NCI-H446 (cell line): ENCODE data around the gene CCNI2.
A peak's percentile ranks its signal among the peaks of the same experiment; 100 is the strongest.

Source experiments
- DNase-seq, 2 experiments: peaks; one replicate each; lab custom pipeline; 2025; lab: John Stamatoyannopoulos, UW

CCNI2 gene

DNA sequence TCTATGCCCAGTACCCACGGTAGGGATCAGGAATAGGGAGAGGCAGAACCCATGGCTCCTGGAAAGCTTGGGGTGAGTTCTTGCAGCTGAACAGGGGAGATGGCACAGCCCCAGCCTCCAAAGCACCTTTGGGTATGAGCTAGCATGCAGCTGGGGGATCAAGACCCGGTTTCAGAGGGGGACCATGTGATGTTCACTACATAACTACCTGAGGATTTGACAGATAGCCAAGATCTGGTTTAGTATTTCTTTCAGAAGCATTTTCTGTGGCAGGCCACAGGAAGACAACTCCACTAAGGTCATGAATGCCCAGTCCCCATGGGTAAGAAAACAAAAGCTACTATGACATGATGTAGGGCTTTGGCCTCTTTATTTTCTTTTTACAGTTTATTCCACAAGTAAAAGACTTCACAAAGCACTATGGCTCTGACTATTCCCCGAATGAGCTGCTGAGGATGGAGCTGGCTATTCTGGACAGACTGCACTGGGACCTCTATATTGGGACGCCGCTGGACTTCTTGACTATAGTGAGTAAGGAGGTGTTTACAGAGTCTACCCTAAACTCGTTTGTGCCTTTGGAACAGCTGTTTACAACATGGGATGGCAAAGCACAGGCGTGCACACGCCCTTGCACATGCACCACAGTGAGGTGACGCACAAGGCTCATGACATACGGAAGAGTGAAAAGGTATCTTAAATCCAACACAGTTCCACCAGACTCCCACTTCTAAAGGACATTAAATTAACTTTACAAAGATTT, 3.4 kb downstream of the CCNI2 start:
- no peak for DNase-seq

DNA sequence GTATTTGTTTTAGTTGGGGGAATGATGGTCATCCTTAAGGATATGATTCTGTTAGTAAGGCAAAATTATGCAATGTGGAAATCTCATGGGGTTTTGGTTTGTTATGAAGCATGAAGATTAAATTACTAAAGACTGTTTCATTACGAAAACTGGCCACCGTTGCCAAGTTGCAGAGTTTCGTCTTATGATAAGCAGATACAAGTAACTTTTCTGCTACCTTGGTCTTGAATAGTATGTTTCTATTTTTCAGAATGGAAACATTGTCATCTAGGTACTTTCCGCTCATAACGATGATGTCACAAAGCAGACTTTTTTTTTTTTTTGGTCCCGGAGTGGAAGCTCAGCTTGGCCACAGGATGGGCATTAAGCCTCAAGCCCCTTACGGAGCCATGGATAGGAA, 4.2 kb downstream of the CCNI2 start:
- no peak for DNase-seq

DNA sequence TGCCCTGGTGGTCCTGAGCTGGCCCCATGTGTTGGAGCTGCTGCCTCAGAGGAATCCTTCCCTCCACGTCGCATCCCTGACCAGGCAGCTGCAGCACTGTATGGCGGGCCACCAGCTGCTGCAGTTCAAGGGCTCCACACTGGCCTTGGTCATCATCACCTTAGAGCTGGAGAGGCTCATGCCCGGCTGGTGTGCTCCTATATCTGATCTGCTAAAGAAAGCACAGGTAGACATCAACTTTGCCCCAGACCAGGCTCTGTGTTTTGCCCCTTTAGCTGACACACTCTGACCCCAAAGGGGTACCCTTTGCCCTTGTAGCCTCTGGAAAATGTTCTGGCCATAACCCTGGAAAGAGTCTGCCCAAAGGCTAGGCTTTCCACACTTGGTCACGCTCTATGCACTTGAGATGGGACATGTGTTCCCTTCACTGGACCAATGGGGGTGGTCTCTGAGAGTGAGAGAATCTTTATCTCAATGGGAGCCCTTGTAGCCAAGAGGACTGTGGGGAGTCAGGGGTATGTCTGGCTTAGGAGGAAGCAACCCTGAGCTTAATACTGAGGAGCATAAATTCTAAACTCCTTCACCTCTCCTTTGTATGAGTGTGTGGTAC, 4.8 kb downstream of the CCNI2 start:
- no peak for DNase-seq

DNA sequence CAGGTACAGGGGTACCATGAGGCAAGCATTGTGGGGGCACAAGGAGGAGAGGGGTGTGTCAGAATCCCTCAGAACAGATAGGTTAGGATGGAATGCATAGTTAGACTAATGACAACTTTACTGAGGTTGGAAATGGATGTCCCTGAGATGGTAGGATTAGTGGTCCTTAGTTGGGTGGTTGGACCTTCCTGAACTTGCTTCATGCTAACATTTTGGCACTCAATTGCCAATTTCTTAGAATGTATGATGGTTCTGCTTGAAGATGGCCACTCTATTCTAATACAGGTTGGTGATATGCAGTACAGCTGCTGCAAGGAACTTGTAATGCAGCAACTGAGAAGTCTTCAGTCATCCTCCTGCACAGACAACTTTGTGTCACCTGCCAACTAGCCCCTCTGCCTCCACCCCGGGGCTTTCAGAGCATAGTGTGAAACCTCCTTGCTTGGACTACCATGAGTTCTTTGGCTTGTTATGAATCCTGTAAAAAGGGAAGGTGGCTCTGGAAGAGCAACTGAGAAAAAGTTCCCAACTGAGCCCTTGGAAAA, 5.4 kb downstream of the CCNI2 start:
- no peak for DNase-seq

DNA sequence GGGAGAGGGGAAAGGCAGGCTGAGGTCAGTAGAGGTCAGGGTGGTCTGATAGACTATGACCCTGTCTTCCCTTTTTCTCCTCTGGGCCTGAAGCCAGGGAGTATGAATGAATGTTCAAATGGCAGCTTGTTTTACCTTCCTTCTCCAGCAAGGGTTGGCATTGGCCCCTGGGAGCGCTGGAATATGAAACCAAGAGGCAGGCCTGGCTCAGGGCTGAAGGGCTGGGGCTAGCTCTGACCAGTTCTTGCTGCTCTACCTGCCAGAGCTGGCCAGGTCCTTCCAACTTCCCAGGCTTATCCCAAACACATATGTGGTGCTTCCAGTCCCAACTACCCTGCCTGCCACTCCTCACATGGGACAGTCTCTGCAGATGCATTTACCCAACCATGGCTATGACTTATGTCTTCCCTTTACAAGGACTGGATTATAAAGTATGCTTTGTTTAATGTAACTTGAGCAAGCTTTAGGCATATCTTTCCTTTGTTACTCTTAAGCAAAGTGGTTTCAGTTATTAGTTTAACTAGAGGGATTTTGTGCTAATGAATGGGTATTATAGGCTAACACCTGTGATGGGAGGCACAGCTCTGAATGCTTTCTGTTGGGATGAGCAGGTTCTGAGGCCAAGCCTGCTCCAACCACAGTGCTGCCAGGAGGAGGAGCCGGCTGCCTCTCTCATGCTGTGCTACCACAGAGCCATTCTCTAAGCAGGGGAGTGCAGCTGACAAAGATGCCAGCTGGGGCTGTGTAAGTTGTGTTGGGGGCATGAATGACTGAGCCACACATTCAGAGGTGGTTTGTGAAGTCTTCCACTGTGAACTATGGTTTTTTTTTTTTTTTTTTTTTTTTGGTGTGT, 6.1 kb downstream of the CCNI2 start:
- peak in 1 of 2 experiments; percentile 34 for DNase-seq

DNA sequence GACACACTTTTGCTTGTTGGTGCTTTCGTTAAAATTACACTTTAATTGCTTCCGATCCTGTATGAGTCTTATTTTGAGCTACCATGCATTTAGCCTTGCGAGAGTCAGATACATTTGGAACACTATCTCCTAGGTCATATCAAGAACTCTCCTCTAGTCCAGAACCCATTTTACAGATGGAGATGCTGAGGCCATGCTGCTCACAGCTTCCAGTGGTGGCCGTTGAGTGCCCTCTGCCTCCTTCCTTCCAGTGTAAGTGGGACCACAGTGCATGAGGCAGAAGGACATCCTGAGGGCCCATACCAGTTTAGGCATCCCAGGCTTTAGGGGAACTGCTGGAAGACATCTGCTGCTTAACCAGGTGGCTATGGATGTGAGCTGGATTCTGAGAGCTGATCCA, 6.9 kb downstream of the CCNI2 start:
- DNase-seq: no peak

DNA sequence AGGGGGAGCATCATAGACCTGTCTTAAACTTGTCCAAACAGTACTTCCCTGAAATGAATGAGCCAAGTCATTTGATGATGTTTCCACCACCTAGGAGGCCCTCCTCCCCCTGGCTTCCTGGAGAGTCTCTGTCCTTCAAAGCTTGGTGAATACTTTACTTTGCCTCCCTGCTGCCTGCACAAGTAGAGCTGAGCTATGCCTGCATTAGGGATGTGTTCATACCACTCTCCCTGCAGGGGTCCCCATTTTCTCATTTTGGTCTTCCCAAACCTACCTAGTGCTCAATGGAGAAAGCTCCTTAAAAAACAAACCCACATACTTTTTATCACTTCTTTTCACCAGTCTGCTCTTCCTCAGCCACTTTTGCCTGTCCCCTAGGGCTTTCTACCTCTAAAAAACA, 7.7 kb downstream of the CCNI2 start:
- no peak for DNase-seq

DNA sequence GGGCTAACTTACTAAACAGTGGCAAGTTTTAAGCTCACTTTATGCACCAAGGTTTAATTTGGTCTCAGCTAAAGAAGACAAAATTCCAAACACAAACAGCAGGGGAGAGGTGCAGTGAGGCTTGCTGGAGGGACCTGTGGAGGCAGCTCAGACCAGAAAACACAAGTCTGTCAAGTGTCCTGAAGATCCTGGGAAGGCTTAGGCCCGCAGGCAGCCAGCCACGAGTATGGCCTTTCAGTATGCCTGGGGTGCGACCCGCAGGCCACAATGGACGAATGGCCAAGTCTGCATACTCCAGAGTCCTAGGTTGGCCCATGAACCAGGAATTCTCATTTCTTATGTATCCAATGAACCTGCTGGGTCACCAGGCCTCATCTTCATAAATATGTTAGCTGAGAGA, 9.3 kb downstream of the CCNI2 start:
- no peak for DNase-seq

DNA sequence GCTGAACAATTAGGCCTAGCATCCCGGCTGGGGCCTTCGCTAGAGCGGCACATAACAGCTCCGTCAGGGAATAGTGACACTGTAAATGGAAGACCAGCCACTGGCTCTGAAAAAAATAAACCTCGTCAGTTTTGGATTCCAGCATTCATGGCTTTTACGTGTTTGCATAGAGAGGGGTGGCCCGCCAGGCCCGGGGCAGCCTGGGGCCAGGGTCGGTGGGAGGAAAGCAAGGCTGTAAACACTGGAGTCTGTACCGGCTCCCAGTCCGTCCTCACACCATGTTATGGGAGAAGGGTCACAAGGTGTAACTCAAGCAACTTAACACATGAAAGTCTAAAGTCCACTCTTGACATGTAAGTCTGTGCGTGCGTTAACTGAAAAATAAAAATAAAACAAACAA, 11.2 kb downstream of the CCNI2 start:
- no peak for DNase-seq

DNA sequence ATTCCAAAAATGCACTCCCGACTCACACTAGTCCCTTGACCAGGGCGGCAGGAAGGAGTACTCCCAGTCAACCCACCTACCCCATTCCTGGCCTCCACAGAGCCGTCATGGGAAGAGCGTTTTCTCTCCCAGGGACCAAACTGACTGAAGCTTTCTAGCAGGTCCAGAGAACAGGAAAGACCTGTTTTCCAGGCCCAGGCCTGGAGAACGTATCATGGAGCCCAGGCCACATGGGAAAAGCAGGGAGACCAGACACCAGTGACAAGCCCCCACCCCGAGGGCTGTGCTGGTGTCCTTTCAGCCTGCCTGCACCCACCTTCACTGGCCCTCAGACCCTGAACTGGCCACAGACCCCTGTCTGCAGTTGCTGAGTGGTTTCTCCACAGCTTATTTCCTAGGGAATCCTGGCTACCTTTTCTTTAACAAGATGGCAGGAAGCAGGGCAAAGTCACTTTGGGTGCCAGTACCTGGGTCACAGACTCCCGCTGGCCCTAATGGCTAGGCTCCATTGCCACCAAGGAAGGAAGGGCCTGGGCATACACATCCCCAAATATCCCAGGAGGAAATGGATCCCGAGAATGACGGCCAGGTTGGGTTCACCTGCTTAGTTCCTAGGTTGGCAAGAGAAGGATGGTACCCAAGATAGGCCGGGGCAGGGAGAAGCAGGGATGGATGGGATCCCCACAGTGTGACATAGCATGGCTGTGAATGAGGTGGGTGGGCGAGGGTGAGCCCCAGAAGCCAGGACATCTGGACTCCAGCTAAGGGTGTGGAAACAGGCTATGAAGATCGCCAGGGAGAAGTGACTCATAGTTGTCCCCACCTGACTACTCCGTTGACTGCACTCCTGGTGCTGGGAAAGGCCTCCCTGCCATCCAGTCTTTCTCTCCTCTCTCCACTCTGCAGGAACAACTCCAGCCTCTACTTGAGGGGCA, 12.2 kb downstream of the CCNI2 start:
- no peak for DNase-seq

DNA sequence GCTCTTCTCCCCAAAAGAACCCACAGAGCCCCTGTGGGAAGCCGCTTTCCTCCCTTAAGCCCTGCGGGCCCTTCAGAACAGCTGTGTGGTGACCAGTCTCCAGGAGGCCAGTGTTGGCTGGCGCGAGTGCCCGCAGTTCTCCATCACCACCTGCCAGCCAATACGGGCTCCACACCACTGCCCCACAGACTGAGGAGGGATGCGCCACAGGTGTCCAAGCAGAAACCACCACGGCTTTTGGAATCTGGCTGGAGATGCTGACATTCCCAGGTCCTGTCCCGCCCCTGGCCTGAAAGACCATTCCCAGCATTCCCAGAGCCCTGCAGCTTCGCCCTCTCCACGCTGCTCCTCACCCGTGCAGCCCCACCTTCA, 12.8 kb downstream of the CCNI2 start:
- no peak for DNase-seq

DNA sequence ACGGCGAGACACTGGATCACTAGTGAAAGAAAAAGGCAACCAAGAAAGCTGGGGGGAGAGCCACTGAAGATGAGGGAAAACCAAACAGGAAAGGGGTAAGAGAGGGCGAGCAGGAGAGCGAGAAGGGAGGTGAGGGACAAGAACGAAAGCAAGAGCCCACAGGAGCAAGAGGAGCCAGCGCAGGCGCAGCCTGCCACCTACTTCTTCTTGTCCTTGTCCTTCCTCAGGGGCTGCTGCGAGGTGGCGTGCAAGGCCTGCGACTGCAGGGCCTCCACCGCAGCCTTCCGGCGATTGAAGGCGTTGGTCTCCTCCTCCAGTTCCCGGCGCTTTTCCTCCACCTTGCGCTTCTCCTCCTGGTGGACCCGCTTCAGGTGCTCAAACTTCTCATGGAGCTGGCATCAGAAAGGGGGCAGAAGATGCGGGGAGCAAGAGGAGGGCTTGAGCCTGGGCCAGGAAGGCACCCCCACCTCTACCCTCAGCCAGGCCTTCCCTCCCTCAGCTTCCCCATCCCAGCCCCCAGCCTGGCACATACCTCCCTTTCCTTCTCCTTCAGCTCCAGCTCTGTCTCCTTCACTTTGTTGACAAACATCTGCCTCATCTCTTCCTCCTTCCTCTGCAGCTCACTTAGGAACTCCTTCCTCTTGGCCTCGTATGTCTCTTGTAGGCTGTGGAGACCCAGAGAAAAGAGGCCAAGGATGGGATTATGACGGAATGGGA, 13.5 kb downstream of the CCNI2 start:
- no peak for DNase-seq

DNA sequence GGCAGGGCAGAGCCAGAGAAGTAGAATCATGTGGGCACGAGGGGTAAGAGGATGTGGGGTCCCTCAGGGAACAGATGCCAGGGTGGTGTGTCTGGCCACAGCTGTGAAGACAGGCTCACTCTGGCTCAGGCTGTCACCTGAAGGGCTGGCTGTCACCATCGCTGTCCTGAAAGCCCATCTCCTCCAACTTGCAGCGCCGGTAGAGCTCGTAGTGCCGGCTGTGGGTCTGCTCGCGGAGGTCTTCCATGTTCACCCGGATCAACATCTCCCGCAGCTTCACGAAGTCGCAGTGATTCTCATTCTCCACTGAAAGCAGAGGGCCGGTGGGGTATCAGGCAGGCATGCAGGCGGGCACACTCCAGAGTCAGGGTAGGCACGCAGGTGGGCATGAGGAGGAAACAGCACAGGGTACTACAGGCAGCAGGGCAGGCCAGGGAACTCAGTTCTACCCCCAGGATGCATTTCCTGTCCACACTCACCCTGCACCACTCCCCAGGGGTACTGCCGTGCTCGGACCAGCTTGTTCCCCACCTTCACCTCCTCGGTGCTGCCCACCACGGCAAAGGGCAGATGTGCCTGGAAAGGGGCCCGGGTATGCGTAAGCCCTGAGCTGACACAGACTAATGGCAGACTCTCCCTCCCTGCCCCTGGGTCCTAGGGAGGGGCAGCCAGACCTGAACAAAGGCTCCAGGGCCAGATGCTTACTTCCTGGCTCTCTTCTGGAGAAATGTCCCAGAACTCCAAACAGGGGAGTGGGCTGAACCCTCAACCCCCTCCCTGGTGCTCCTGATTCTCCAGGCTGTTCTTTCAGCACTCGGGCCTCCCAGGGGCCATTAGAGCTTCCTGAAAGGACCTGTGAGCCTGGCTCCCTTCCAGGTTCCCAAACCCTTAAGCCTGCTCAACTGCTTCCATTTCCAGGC, 14.4 kb downstream of the CCNI2 start:
- DNase-seq: no peak

DNA sequence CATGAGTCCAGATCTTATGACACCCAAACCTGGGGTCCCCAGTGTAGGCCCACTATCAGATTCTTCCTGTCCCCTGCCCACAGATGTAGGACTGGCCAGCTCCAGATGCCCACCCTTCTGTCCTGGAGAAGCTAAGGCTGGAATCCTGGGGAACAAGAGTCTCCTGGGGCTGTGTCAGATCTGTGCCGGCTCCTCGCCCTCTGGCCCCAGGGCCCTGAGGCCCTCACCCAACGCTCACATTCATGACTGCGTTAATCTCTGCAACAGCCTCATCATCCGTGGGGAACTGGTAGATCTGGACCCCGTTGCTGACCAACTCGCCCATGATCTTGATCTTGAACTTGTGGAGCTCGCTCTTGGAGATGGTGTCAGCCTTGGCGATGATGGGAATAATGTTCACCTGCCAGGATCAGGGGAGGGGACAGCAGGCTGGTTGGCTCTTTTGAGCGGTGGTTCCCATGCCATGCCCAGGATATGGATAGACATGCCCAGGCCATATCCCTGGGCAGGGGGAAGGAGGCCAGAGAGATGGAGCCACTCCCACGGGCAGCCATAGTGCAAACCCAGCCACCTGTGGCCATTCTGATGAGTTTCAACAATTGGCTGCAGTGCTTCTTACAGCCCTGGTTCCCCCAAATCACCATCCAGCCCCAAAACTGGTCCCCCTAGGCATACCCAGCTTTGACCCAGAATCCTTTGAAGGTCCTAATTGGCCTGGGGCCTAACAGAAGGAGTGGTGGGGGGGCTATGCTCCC, 15.2 kb downstream of the CCNI2 start:
- DNase-seq: no peak

DNA sequence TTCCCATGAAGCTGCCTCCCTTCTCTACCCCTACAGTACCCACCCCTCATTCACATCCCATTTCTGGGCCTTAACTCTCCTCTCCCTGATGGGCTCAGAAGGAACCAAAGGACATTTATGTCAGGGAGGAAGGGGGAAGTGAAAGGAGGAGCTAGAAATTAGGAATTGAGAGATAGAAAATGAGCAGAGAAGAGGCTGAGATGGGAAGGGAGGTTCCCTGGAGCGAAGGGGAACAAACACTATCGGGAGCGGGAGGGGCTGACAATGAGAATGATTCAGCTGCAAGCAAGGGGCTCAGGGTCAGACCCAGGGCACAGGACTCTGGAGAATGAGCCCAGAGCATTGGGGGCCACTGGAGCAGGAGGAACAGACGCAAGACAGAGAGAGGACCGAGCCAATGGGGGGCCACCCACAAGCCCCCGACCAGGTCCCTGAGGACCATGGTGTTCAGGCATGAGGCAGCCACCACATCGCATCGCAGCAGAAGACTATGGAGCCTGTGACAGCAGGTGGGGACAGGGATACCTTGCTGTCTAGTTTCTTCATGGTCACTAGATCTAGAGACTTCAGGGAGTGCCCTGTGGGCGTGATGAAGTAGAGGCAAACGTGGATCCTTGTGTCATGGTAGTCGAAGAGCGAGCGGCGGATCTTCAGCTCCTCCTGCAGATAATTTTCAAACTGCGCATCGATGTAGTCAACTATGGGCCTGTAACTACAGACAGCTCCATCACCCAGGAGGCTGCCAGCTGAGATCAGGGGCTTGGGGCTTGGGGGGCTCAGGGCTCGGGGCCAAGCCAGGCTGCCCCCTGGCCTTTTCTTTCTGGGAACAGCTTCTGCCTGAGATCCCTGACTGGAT, 16.2 kb downstream of the CCNI2 start:
- no peak for DNase-seq

DNA sequence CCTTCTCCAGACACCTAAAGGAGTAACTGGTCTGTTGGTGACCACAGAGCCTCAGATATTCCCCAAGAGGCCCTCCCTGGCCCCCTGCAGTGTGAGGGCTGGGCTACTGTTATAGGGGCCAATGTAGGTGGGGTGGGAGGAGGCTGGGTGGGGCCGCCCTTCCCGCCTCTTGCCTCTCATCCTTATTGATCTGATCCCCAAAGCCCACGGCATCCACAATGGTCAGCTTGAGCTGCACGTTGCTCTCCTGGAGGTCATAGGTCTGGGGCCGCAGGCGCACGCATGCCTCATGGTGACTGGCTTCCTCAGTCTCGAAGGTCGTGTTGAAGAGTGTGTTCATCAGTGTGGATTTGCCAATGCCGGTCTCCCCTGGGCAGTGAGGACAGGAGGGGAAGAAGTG, 16.8 kb downstream of the CCNI2 start:
- no peak for DNase-seq

DNA sequence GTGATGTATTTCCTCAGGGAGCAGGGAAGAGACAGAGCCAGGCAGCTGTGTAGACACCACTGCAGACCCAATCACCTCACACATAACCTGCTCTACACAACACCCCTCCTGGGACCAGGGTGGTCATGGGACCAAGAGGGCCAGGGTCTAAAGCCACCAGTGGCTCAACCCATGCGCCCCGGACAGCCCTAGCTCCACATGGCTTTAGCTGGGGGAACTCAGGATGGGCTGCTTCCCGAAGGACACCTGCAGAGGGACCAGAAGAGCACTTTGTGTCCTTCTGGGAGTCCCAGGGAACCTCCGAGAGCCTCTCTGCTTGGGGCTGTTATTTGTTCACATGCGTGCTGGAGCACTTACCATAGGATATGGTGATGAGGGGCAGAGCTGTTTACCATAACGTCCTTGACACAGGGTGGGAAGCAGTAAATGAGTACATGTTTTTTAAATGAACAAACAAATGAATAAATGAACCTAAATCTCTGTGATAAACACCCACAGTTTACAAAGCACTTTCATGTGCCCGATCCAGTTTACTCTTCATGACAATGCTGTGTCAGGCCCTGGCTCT, 17.5 kb downstream of the CCNI2 start:
- no peak for DNase-seq
